ENCODE data around the gene FOS. TPM values are rescaled to one million over a fixed set of nuclear protein-coding genes. Genes with fewer than 3 reads are reported as not detected.

The FOS gene
- total RNA-seq, 2 experiments from 2014 or later, result 81.8 to 84.6 TPM

GRCh38 chr14:75244121-75244520 lies 34.5 kb upstream of the FOS start:
- ChIA-PET POLR2A (interaction anchor here (1.4 to 2.6 kb wide), 2 partner anchors 9 to 15 kb away, joined by 3 to 7 read pairs; no protein-coding TSS in a partner anchor), CTCF (interaction anchor here (1.0 to 2.0 kb wide), 3 partner anchors 12 to 16 kb away, joined by 3 to 6 read pairs (median 5); no protein-coding TSS in a partner anchor)
- intact Hi-C loops (cut with micrococcal nuclease), result no loop called here
- no peak for TF ChIP-seq CTCF (IDR thresholded peaks at IDR 0.05)
- ATAC-seq, result no peak
- Mint-ChIP-seq H3K27me3 (peaks cover 4% of the 10 kb centered on the region), H3K4me1 (ENCODE audit: low read depth) (peaks cover 33% of the 10 kb centered on the region), H3K9me3 (no peaks in the 10 kb centered on the region), H3K27ac (no peak overlapping the region), H3K4me3 (no peak overlapping the region), H3K36me3 (ENCODE audit: low read depth) (no peaks in the 10 kb centered on the region)
- no peak for DNase-seq

GRCh38 chr14:75246546-75247285 lies 31.9 kb upstream of the FOS start:
- ATAC-seq (no peak), DNase-seq (no peak)
- Mint-ChIP-seq H3K9me3 (no peaks in the 10 kb centered on the region), H3K4me1 (ENCODE audit: low read depth) (peaks cover 57% of the 10 kb centered on the region), H3K27me3 (peaks cover 4% of the 10 kb centered on the region), H3K27ac (peak overlapping the region; percentile 28), H3K36me3 (ENCODE audit: low read depth) (no peaks in the 10 kb centered on the region), H3K4me3 (no peak overlapping the region)
- no peak for TF ChIP-seq CTCF (IDR thresholded peaks at IDR 0.05)
- POLR2A ChIA-PET, result interaction anchor here (0.5 to 3.9 kb wide), 8 partner anchors 12 to 157 kb away, joined by 3 to 17 read pairs (median 4); no protein-coding TSS in a partner anchor
- intact Hi-C loops (cut with micrococcal nuclease), result loop anchor here (5.0 kb wide), 2 partner anchors 36 to 119 kb away; partner anchors contain the start of gene NEK9
- CTCF ChIA-PET, result interaction anchor here (2.6 kb wide), 1 partner anchor 8 kb away, joined by 9 read pairs; no protein-coding TSS in a partner anchor

GRCh38 chr14:75247286-75247922 lies 31.2 kb upstream of the FOS start:
- peak; percentile 47 for ATAC-seq
- intact Hi-C loops (cut with micrococcal nuclease), result loop anchor here (5.0 kb wide), 2 partner anchors 35 to 120 kb away; partner anchors contain the start of gene NEK9
- CTCF ChIA-PET, result interaction anchor here (0.8 to 2.6 kb wide), 7 partner anchors 9 to 313 kb away, joined by 3 to 9 read pairs (median 4); no protein-coding TSS in a partner anchor
- Mint-ChIP-seq H3K9me3 (no peaks in the 10 kb centered on the region), H3K4me1 (ENCODE audit: low read depth) (peaks cover 57% of the 10 kb centered on the region), H3K4me3 (peak overlapping the region; percentile 11), H3K27me3 (peaks cover 4% of the 10 kb centered on the region), H3K27ac (peak overlapping the region; percentile 39), H3K36me3 (ENCODE audit: low read depth) (no peaks in the 10 kb centered on the region)
- TF ChIP-seq CTCF (IDR thresholded peaks at IDR 0.05), result no peak
- DNase-seq, result peak; percentile 90
- POLR2A ChIA-PET, result interaction anchor here (0.5 to 3.9 kb wide), 9 partner anchors 11 to 157 kb away, joined by 3 to 17 read pairs (median 4); no protein-coding TSS in a partner anchor

GRCh38 chr14:75247939-75248338 lies 30.7 kb upstream of the FOS start:
- intact Hi-C loops (cut with micrococcal nuclease), result loop anchor here (5.0 kb wide), 2 partner anchors 34 to 121 kb away; partner anchors contain the start of gene NEK9
- ATAC-seq, result no peak
- H3K27ac Mint-ChIP-seq, result peak overlapping the region; percentile 39
- H3K9me3 Mint-ChIP-seq, result no peaks in the 10 kb centered on the region
- peaks cover 4% of the 10 kb centered on the region for H3K27me3 Mint-ChIP-seq
- ChIA-PET POLR2A (interaction anchor here (0.5 to 3.9 kb wide), 11 partner anchors 11 to 103 kb away, joined by 3 to 17 read pairs (median 4); no protein-coding TSS in a partner anchor), CTCF (interaction anchor here (0.8 to 2.6 kb wide), 8 partner anchors 9 to 313 kb away, joined by 3 to 9 read pairs (median 4); no protein-coding TSS in a partner anchor)
- H3K4me3 Mint-ChIP-seq, result peak overlapping the region; percentile 11
- H3K4me1 Mint-ChIP-seq (ENCODE audit: low read depth), result peaks cover 57% of the 10 kb centered on the region
- no peak for TF ChIP-seq CTCF (IDR thresholded peaks at IDR 0.05)
- DNase-seq, result no peak
- H3K36me3 Mint-ChIP-seq (ENCODE audit: low read depth), result no peaks in the 10 kb centered on the region

Data from activated CD8-positive, alpha-beta T cell treated with anti-CD3 and anti-CD28 coated beads for 36 hours (primary cell).